Measurements from ENCODE around the gene CPT1B.
"Not testable (repeated sequence)": the region's sequence is repeated elsewhere in the genome, so short reads cannot be mapped to it uniquely, and the experiment has no call there.

Gene CPT1B

DNA sequence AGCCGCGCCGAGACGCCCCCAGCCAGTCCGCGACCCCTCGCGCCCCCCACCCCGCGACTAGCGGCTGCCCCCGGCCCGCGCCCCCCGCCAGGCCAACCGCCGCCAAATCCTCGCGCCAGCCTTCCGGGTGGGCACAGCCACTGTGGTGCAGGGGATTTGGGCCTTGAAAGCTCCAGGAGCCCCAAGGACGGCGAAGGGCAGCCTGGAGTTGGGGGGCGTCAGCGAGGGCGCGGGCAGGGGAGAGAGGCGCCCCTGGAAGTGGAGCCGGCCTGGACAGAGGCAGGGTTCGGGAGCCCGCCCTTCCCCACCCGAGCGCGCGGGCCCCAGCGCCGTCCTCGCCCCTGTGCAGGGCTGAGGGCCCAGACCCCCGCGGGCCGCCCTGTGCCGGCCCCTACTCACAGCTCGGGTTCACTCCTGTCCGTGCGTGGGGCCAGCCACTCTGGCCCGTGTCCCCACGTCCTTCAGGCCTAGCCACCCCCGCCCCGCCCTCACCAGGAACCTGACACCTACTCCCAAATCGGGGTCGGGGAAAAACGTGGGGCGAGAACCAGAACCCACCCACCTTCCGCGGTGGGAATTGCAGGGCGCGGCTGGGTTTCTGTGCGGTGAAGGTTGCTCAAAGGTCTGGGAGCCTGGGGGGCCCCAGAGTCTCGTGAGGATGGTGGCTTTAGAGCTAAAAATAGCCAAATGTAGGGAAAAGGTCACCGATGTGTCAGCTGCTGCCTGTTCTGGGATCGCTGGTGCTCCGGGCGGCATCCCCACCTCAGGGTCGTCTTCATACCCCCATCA is at the start of gene CPT1B:
TSS of gene CPT1B (minus strand) at position 441 of the 789 bp plus-strand sequence. CDS start 512 bp downstream, outside the sequence.
- DNase-seq: no peak

GRCh38 chr22:50626850-50627641 is 48.8 kb upstream of the CPT1B start:
- no peak for DNase-seq

DNA sequence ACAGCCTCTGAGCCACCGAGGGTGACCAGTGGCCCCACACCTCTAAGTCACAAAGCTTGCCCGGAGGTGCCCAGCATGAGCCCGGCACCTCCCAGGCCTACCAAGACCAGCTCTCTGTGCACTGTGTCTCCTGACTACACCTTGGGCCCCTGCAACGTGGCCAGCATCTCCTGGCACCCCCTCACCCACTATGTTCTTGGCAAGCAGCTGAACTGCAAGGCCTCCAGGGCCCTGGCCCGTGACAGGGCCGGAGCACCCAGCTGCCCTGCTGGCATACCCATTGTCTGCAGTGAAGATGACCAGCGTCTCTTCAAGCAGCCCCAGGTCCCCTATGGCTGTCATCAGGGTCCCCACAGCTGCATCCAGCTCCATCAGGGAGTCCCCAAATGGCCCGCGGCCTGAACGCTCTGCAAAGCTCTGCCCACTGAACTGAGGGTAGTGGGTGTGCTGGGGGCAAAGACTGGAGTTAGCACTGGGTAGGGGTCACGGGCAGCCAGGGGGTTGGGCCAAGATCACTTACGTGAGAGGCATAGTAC is 48.2 kb upstream of the CPT1B start:
- DNase-seq: no peak

GRCh38 chr22:50625568-50626313 is 47.5 kb upstream of the CPT1B start:
- no peak for DNase-seq

GRCh38 chr22:50625131-50625567 is 46.9 kb upstream of the CPT1B start:
- DNase-seq: no peak

DNA sequence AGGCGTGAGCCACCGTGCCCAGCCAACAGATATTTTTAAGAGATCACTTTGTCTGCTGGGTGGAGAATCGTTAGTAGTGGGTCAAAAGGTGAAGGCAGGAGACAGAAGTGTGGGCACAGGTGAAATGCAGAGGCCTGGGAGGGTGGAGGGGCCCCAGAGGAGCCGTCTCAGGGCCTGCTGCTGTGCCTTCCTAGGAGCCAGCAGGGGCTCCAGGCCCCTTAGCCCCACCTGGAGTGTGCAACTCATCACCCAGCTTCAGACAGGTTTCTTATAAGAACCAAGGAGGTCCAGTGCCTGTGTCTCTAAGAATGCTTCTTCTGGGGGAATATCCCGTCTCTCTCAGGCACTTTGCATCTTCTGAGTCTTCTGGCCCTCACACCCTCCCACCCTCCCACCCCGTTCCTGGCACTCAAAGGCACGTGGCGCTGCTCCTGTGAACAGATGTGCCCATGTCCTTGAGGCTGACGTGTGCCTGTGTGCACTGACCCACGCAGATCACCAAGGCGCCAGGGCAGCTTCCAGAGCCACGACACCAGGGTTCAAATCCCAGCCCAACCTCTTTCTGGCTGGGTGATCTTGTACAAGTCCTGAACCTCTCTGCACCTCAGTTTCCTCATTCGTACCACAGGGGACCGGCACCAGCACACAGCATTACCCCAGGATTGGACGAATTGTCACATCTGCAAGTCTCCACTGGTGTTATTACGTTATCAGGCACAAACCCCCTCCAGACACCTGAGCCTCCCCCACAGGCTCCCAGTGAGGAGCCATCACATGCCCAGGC is 46.3 kb upstream of the CPT1B start:
- DNase-seq: no peak

DNA sequence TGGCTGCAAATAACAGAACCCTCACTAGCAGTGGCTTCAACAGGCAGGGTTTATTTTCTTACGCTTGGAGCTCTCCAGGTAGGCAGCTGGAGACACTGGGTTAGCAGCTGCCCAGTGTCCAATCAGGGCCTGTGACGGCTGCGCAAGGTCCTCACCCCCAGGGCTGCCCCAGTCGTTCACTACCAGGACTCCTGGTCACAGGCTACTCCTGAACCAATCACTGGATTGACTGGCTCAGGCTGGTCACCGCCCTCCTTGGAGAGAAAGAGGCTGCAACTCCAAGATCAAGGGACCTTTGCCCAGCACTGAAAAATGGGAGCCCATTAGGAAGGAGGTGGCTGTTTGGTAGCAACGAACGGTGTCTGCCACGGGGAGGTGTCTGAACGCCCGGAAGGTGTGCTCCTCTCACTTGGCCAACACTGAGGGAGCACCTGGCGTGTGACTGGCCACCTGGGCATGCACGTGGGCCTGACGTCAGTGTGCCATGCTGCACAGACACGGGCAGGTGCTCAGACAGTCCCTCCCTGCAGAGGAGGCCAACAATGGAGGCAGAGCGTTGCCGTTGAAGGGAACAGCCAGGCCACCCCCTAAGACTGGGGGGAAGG is 44.6 kb upstream of the CPT1B start:
- DNase-seq: peak; percentile 91

GRCh38 chr22:50621948-50622722 is 43.9 kb upstream of the CPT1B start:
- peak; percentile 44 for DNase-seq

- DNase-seq: no peak
Observed at GRCh38 chr22:50621356-50621880, 43.2 kb upstream of the CPT1B start.

DNA sequence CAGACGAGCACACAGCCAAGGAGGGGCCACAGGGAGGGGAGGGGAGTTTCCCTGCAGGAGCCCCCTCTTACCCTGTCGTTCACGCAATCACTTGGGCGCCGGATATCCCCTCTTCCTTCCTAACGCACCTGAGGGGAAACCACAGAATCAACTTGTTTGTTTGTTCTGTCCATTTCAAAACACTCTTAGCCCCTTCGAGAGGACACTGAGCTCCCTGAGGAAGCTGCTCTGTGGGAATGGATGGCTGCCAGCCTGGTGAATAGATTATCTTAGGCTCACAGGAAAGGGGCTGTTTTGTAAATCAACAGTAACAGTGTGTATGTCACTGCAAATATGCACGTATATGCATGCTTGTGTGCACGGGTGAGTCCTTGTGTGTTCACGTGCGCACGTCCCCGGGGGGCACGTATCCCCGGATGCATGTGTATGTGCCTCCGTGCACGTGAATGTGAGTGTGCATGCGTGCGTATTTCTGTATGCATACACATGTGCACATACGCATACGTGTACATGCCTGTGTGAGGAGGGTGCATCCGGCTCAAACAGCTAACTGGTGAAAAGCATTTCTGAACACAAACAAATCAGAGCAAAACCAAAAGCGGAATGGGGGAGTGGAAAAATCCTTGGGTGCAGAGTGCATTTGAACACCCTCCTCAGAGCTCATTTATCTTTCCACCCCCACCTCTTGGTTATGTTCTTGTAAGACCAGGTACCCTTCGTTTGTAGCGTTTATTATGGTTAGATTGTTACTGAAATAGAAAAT is 42.5 kb upstream of the CPT1B start:
- DNase-seq: peak; percentile 73

DNA sequence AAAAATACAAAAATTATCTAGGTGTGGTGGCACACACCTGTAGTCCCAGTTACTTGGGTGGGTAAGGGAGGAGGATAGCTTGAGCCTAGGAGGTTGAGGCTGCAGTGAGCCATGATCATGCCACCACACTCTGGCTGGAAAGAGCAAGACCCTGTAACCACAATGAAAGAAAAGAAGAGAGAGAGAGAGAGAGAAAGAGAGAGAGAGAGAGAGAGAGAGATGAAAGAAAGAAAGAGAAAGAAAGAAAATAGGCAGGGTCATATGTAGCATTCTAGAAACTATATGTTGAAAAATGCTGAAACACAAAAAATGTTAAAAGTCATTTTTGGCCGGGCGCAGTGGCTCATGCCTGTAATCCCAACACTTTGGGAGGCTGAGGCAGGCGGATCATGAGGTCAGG is 36.1 kb upstream of the CPT1B start:
- not testable (repeated sequence) for DNase-seq

DNA sequence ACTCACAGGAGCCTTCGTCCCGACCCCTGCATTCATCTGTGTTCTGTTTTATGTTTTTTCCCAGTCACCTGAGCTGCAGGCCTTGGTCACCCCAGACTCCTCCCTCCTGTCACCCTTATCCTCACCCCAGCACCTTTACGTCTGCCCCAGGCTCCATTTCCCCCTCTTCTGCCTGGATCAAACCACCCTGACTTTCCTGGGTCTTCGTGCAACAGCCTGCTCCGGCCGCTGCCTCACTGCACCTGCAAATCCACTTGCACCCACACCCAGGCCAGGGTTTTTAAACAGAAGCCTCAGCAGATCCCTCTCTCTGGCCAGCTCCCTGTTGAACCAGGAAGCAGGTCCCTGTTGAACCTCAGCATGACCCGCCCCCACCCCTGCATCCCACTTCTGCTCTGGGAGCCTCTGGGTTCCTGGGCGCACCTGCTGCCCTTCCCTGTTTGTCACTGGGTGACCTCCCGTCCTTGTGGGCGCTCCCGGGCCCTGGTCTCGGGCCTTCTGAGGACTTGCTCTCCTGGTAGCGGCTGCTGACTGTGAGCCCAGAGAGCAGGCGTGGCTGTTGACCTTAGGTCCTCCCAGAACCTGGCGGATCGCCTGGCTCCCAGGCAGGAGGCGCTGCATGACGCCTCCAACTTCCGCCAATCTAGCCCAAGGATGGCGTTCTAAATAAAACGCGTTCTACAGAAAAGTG is 35.2 kb upstream of the CPT1B start:
- DNase-seq: no peak

- no peak for DNase-seq
Observed at GRCh38 chr22:50612528-50613221, 34.4 kb upstream of the CPT1B start.

DNA sequence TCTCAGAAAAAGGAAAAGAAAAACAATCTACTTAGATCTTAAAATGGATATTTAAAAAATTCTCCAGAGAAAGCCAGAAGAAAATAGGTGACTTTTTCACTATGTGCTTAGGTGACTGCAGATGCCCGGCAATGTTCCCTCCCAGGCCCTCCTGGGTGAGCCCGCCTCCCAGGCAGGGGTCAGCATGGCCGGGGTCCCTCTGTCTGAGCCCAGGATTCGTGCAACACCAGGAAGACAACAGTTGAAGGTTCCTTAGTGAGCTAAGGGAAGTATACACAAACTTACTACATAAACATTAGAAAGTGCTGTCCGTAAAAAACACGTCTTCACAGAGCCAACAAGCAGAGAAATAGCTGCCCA is 33.9 kb upstream of the CPT1B start:
- DNase-seq: no peak

DNA sequence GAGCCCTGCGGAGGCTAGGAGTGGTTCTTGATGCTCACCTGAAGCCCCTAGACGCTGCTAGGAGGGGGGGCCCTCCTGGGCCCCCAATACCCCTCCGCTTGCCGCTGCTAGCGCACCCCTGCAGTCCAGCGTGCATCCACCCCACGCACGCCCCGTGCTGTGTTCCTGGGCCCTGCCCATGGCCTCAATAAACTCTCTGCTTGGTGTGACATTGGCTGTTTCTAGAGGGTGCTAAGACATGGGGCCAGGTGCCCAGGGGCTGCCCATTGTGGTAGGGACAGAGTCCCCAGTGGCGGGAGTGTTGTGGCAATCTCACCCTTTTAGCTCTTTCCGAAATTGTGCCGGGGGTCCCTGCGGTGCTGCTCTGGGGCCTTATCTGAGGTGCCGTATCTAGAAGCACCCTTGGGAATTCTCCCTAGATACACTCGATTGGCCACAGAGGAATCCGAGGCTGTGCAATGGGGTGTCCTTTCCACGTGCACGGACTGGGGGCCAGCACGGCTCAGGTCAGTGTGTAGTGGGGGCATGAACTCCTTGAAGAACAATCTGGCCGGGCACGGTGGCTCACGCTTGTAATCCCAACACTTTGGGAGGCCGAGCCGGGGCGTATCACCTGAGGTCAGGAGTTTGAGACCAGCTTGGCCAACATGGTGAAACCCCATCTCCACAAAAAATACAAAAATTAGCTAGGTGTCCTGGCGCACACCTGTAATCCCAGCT is 33.3 kb upstream of the CPT1B start:
- DNase-seq: no peak

DNA sequence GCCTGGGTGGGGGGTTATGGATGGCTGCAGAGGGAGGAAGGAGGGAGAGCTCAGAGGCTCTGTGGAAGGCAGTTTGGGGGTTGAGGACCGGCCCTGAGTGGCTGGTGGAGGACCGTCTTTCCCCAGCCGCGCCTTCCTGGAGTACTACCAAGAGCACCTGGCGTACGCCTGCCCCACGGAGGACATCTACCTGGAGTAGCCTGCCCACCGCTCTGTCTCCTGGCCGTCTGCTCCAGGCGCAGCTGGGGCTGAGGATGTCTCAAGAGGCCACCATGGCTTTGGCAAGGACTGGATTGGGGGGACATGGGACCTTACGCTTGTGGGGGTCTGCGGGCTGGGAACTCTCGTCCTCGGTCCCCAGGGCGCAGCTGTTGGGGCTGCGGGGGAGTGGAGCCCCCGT is 32.4 kb upstream of the CPT1B start:
- no peak for DNase-seq

GRCh38 chr22:50610041-50610451 is 31.8 kb upstream of the CPT1B start:
- DNase-seq: no peak

DNA sequence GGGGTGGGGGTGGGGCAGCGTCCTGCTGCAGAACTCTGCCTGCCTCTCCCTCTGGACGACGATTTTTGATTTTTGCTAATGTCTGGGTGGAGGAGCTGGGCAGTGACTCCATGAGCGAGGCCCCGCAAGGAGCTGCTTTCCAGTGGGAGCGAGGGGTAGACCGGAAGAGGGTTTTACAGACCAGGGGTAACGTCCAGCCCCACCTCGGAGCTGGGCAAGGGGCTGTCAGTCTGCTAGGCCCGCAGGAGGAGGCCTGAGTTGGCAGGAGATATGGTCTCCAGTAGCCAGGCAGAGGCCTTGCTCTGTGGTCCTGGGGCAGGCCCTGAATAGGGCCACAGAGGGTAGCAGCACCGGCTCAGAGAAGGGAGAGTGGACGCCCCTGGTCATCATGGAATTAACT is 31.4 kb upstream of the CPT1B start:
- no peak for DNase-seq
